H1 (cell line): ENCODE results near the gene NDUFB5. TPM values are rescaled to one million over a fixed set of nuclear protein-coding genes. Genes with fewer than 3 reads are reported as not detected.
A peak's percentile ranks its signal among the peaks of the same experiment; 100 is the strongest.

Source experiments
- CTCF ChIA-PET: fragments of 300-600 bp; sonication (Branson Sonifier 250); formaldehyde crosslinking; loops from one replicate; lab custom pipeline; 2021; ENCODE audit not compliant: partially characterized antibody; lab: Charles Lee
- POLR2A ChIA-PET: fragments of 300-600 bp; sonication (Branson Sonifier 250); formaldehyde crosslinking; loops from one replicate; lab custom pipeline; 2021; ENCODE audit warnings: inconsistent platforms; ENCODE audit not compliant: partially characterized antibody; lab: Charles Lee
- DNase-seq, 2 experiments: peaks; one replicate each; pipeline versions ENCODE4 v3.0.0 to v3.0.0-alpha.2; 2010 to 2022; ENCODE audit warnings: low spot score in 2 of 2, low read depth in 1 of 2, mixed read lengths in 1 of 2
- FAIRE-seq: peaks from 2 replicates; lab custom pipeline; 2011; peaks lifted over from hg19 to GRCh38; lab: Jason Lieb, UNC
- H2AFZ ChIP-seq: 2 replicates; pipeline ENCODE4 v1.8.1; 2012; ENCODE audit warnings: low read length, inconsistent platforms
- H2AK5ac ChIP-seq: 2 replicates; pipeline ENCODE4 v1.6.1; 2013; ENCODE audit warnings: low read depth, low read length
- H2BK120ac ChIP-seq: replicated peaks from 2 replicates; pipeline ENCODE3; 2013; ENCODE audit warnings: low read depth, low read length, inconsistent platforms
- H2BK12ac ChIP-seq: 2 replicates; pipeline ENCODE4 v1.6.1; 2013; ENCODE audit warnings: low read depth, low read length
- H2BK15ac ChIP-seq: 2 replicates; pipeline ENCODE4 v1.6.1; 2013; ENCODE audit warnings: low read length
- H2BK20ac ChIP-seq: 2 replicates; pipeline ENCODE4 v1.6.1; 2013; ENCODE audit warnings: low read length
- H2BK5ac ChIP-seq: 2 replicates; pipeline ENCODE4 v1.6.1; 2013; ENCODE audit warnings: low read depth, low read length
- H3K14ac ChIP-seq: 2 replicates; pipeline ENCODE4 v1.6.1; 2013; ENCODE audit warnings: inconsistent platforms; ENCODE audit not compliant: insufficient read length
- H3K18ac ChIP-seq: 2 replicates; pipeline ENCODE4 v1.6.1; 2013; ENCODE audit warnings: low read length; ENCODE audit errors: extremely low read depth
- H3K23ac ChIP-seq: 2 replicates; pipeline ENCODE4 v1.6.1; 2013; ENCODE audit warnings: inconsistent platforms; ENCODE audit not compliant: insufficient read length
- H3K23me2 ChIP-seq: 2 replicates; pipeline ENCODE4 v1.6.1; 2013; ENCODE audit warnings: low read depth, low read length
- H3K27ac ChIP-seq: 2 replicates; pipeline ENCODE4 v1.6.1; 2011; ENCODE audit warnings: low read depth, low read length, inconsistent platforms
- H3K27me3 ChIP-seq, 4 experiments: replicated peaks in 1 of 4; 1 replicate in 1 of 4; 2 replicates in 3 of 4; pipeline versions ENCODE4 v1.6.1 to v1.8.1; 2011 to 2013; ENCODE audit warnings: low read length in 3 of 4, mild to moderate bottlenecking in 3 of 4, inconsistent platforms in 2 of 4, mixed read lengths in 2 of 4, moderate library complexity in 1 of 4; ENCODE audit not compliant: control insufficient read depth in 3 of 4, insufficient read depth in 3 of 4; ENCODE audit errors: extremely low read depth in 1 of 4
- H3K36me3 ChIP-seq, 4 experiments: 2 replicates each; pipeline versions ENCODE4 v1.6.1 to v1.8.1; 2011 to 2013; ENCODE audit warnings: mild to moderate bottlenecking in 4 of 4, low read length in 3 of 4, moderate library complexity in 2 of 4, control low read depth in 1 of 4, inconsistent platforms in 1 of 4; ENCODE audit not compliant: insufficient read depth in 4 of 4, control insufficient read depth in 2 of 4
- H3K4ac ChIP-seq: replicated peaks from 2 replicates; pipeline ENCODE3; 2013; ENCODE audit warnings: low read length, low read depth, mixed read lengths, inconsistent platforms; ENCODE audit not compliant: insufficient read length
- H3K4me1 ChIP-seq, 4 experiments: replicated peaks in 1 of 4; 1 replicate in 1 of 4; 2 replicates in 3 of 4; pipeline versions ENCODE4 v1.6.1 to v1.8.1; 2011 to 2013; ENCODE audit warnings: low read length in 3 of 4, inconsistent platforms in 2 of 4, mixed read lengths in 1 of 4; ENCODE audit not compliant: insufficient read depth in 4 of 4, control insufficient read depth in 3 of 4
- H3K4me2 ChIP-seq, 2 experiments: 2 replicates each; pipeline versions ENCODE4 v1.6.1 to v1.8.1; 2011 to 2013; ENCODE audit warnings: low read depth in 2 of 2, low read length in 2 of 2, control low read depth in 1 of 2, inconsistent platforms in 1 of 2, mild to moderate bottlenecking in 1 of 2; ENCODE audit not compliant: insufficient read depth in 1 of 2
- H3K4me3 ChIP-seq, 4 experiments: fragments of 200-600, 300-600 bp in 1 of 4; sonication (generic), shearing (Covaris generic), sonication (Bioruptor Twin) in 1 of 4; 2 replicates each; pipeline versions ENCODE4 v1.5.1 to v1.8.1; 2011 to 2016; ENCODE audit warnings: low read length in 4 of 4, low read depth in 3 of 4, control low read depth in 2 of 4, inconsistent platforms in 2 of 4, mild to moderate bottlenecking in 2 of 4, mixed read lengths in 1 of 4, moderate library complexity in 1 of 4; ENCODE audit not compliant: insufficient read depth in 2 of 4; ENCODE audit errors: extremely low read depth in 1 of 4
- H3K56ac ChIP-seq: replicated peaks from 2 replicates; pipeline ENCODE3; 2013; ENCODE audit warnings: low read depth, mild to moderate bottlenecking, mixed read lengths, low read length, inconsistent platforms; ENCODE audit not compliant: insufficient read length
- H3K79me1 ChIP-seq: 2 replicates; pipeline ENCODE4 v1.6.1; 2013; ENCODE audit warnings: low read depth, low read length, control low read depth
- H3K79me2 ChIP-seq, 2 experiments: 2 replicates each; pipeline versions ENCODE4 v1.6.1 to v1.8.1; 2012 to 2013; ENCODE audit warnings: low read length in 2 of 2, mild to moderate bottlenecking in 2 of 2, inconsistent platforms in 1 of 2; ENCODE audit not compliant: insufficient read depth in 2 of 2, control insufficient read depth in 1 of 2
- H3K9ac ChIP-seq, 4 experiments: replicated peaks in 1 of 4; 1 replicate in 1 of 4; 2 replicates in 3 of 4; pipeline versions ENCODE4 v1.6.1 to v1.8.1; 2011 to 2013; ENCODE audit warnings: low read depth in 3 of 4, low read length in 3 of 4, control low read depth in 2 of 4, mild to moderate bottlenecking in 2 of 4, moderate library complexity in 2 of 4, inconsistent platforms in 1 of 4; ENCODE audit errors: extremely low read depth in 1 of 4
- H3K9me3 ChIP-seq, 2 experiments: 2 replicates each; pipeline versions ENCODE4 v1.6.1 to v1.8.1; 2012 to 2013; ENCODE audit warnings: mild to moderate bottlenecking in 2 of 2, moderate library complexity in 2 of 2, control low read depth in 1 of 2, inconsistent platforms in 1 of 2, low read depth in 1 of 2, low read length in 1 of 2, mixed read lengths in 1 of 2; ENCODE audit not compliant: insufficient read depth in 2 of 2
- H4K20me1 ChIP-seq, 2 experiments: replicated peaks in 1 of 2; 2 replicates each; pipeline versions ENCODE3 to v1.8.1; 2011 to 2013; ENCODE audit warnings: inconsistent platforms in 2 of 2, low read length in 2 of 2, mild to moderate bottlenecking in 1 of 2; ENCODE audit not compliant: insufficient read depth in 2 of 2, control insufficient read depth in 1 of 2
- H4K5ac ChIP-seq: 2 replicates; pipeline ENCODE4 v1.6.1; 2013; ENCODE audit warnings: low read length, low read depth, mixed read lengths, inconsistent platforms; ENCODE audit not compliant: insufficient read length
- H4K8ac ChIP-seq: 2 replicates; pipeline ENCODE4 v1.8.0; 2013; ENCODE audit warnings: mild to moderate bottlenecking, moderate library complexity, low read length, inconsistent platforms; ENCODE audit not compliant: insufficient read depth; ENCODE audit errors: extremely low read depth
- H4K91ac ChIP-seq: replicated peaks from 2 replicates; pipeline ENCODE3; 2013; ENCODE audit warnings: low read length, mixed read lengths, inconsistent platforms; ENCODE audit not compliant: insufficient read length
- GTF2F1 ChIP-seq: IDR thresholded peaks from 2 replicates; pipeline ENCODE4 v1.6.1; 2012; ENCODE audit warnings: low read depth, low read length, improper control_type of control experiment, borderline replicate concordance
- WGBS, 2 experiments: shearing (Covaris generic) in 1 of 2; methylation state at CpG; one replicate each; pipeline versions ENCODE4 v1.1.6 to v1.1.7; 2013 to 2015; ENCODE audit warnings: low lambda C conversion rate in 2 of 2, mixed read lengths in 2 of 2, inconsistent platforms in 1 of 2, low coverage in 1 of 2, missing lambda C conversion rate in 1 of 2; ENCODE audit not compliant: insufficient replicate concordance in 2 of 2, insufficient coverage in 1 of 2, insufficient read length in 1 of 2; ENCODE audit errors: extremely low coverage in 1 of 2, missing lambda C conversion rate in 1 of 2; 5-methylcytosine and 5-hydroxymethylcytosine counted together
- polyA plus RNA-seq, 7 experiments: library from polyadenylated mRNA; depleted of rRNA in 3 of 7; stranded (reverse) in 5 of 7; unstranded in 2 of 7; fragments of >200 nt in 5 of 7; fragments of 200-250 nt in 2 of 7; gene quantifications; 1 replicate in 5 of 7; 2 replicates in 1 of 7; 4 replicates in 1 of 7; pipeline versions ENCODE4 v1.2.1 to v1.2.3, GENCODE V29; 2011 to 2013; ENCODE audit warnings: missing spikeins in 2 of 7, mixed read lengths in 2 of 7
- total RNA-seq: library from RNA; stranded (reverse); fragmentation: NEBNext Ultra II Directional; extraction: Animal tissue kit (Norgen Biotek cat#: 25700); gene quantifications from 2 replicates; pipeline ENCODE4 v1.2.1, GENCODE V29; 2021
- TF ChIP-seq, protein P1 (sequence below): IDR thresholded peaks from 2 replicates; pipeline ENCODE4 v1.6.1; 2011; ENCODE audit warnings: low read depth, mild to moderate bottlenecking, low read length; ENCODE audit not compliant: insufficient read depth

Gene NDUFB5
- total and polyA plus RNA-seq, 2 of the 8 experiments (the other 6 are each of a cell fraction or from before 2014, with no cell fraction given) = 46.1 to 85.8 TPM

DNA sequence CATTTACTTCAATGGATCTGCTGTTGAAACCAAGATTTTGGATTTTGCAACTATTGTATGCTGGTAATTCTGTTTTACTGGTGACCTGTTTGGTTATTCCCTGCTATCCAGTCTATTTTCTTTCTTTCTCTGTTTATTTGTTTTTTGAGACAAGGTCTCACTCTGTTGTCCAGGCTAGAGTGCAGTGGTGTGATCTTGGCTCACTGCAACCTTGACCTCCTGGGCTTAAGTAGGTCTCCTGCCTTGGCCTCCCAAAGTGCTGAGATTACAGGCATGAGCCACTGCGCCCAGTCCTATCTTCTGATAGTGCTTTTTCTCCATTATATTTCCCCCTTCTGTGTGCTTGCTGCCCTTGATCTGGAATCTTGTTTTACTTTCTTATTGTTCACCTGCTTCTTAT lies 63.8 kb downstream of the NDUFB5 start:
- Histone ChIP-seq H3K4me3 (no peak overlapping the region), H3K9me3 (no peaks in the 10 kb centered on the region), H4K5ac (no peak overlapping the region), H3K79me2 (peaks cover 9 to 93% of the 10 kb centered on the region in 2 experiments), H3K9ac (no peak overlapping the region), H3K79me1 (peaks cover 17% of the 10 kb centered on the region), H3K36me3 (no peaks in the 10 kb centered on the region), H3K27ac (no peak overlapping the region), H3K4me1 (peaks cover 8 to 13% (median 11%) of the 10 kb centered on the region in 4 experiments), H2BK120ac (no peak overlapping the region), H3K23me2 (no peaks in the 10 kb centered on the region), H2BK20ac (no peak overlapping the region), H3K4ac (no peak overlapping the region), H2BK15ac (no peak overlapping the region), H3K23ac (no peak overlapping the region), H3K27me3 (no peaks in the 10 kb centered on the region), H4K20me1 (peaks cover 9 to 13% of the 10 kb centered on the region in 2 experiments), H3K4me2 (no peak overlapping the region), H2AK5ac (no peak overlapping the region), H4K8ac (no peak overlapping the region), H2AFZ (no peak overlapping the region), H2BK12ac (no peak overlapping the region), H4K91ac (no peak overlapping the region), H3K56ac (no peak overlapping the region), H3K14ac (no peak overlapping the region), H2BK5ac (no peak overlapping the region), H3K18ac (no peak overlapping the region)
- TF ChIP-seq, protein P1, sequence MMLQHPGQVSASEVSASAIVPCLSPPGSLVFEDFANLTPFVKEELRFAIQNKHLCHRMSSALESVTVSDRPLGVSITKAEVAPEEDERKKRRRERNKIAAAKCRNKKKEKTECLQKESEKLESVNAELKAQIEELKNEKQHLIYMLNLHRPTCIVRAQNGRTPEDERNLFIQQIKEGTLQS = no peak
- TF ChIP-seq GTF2F1 = no peak
- WGBS, 2 experiments = 88% methylated on average over 1 of the region's 1 CpG; no CpG with 5 or more reads in 1 of the 2 experiments
- ChIA-PET CTCF (interaction anchor here (1.2 to 1.7 kb wide), 2 partner anchors 18 to 24 kb away, joined by 3 to 5 read pairs; no protein-coding TSS in a partner anchor), POLR2A (no interaction called here)
- FAIRE-seq (no peak), DNase-seq (peak in 1 of 2 experiments; percentile 10)
